Left ventricle myocardium inferior (tissue), 1 donor: Measurements from ENCODE around the gene NUP210. TPM values are rescaled to one million over a fixed set of nuclear protein-coding genes. Genes with fewer than 3 reads are reported as not detected.
"Not testable (repeated sequence)": the region's sequence is repeated elsewhere in the genome, so short reads cannot be mapped to it uniquely, and the experiment has no call there.

Source experiments
- DNase-seq: peaks from one replicate; pipeline ENCODE4 v3.0.0-alpha.2; 2020
- H3K27ac ChIP-seq: fragments of 200-600 bp; replicated peaks from 2 replicates; pipeline ENCODE4 v1.8.0; 2021
- H3K27me3 ChIP-seq: fragments of 200-600 bp; 2 replicates; pipeline ENCODE4 v1.8.0; 2021; ENCODE audit warnings: low read depth
- H3K36me3 ChIP-seq: fragments of 200-600 bp; 2 replicates; pipeline ENCODE4 v1.8.0; 2021
- H3K4me1 ChIP-seq: fragments of 200-600 bp; 2 replicates; pipeline ENCODE4 v1.8.0; 2021
- H3K4me3 ChIP-seq: fragments of 200-600 bp; 2 replicates; pipeline ENCODE4 v1.8.0; 2021; ENCODE audit warnings: mild to moderate bottlenecking, moderate library complexity
- H3K9me3 ChIP-seq: fragments of 200-600 bp; replicated peaks from 2 replicates; pipeline ENCODE4 v1.8.0; 2021
- intact Hi-C: fragments of 100-400 bp; cut with micrococcal nuclease; formaldehyde crosslinking; loops from one replicate; pipeline ENCODE4 v1.11.0; 2022
- total RNA-seq: library from RNA; stranded (reverse); fragmentation: NEBNext Ultra II Directional; extraction: Animal tissue kit (Norgen Biotek cat#: 25700); gene quantifications from one replicate; pipeline ENCODE4 v1.2.1, GENCODE V29; 2021
- TF ChIP-seq, protein P1 (sequence below): fragments of 200-600 bp; IDR thresholded peaks from 2 replicates; pipeline ENCODE4 v1.8.0; 2021; ENCODE audit warnings: antibody characterized with exemption, mild to moderate bottlenecking, borderline replicate concordance
- donor health status: DM: no; HTN: yes; CAD: no; lungs with severe emphysema.

NUP210 gene
- total RNA-seq, 1 donor from 2014 or later = 2.8 TPM

GRCh38 chr3:13433912-13434311 lies 13.8 kb upstream of the NUP210 start:
- H3K36me3 ChIP-seq = no peaks in the 10 kb centered on the region
- TF ChIP-seq, protein P1, sequence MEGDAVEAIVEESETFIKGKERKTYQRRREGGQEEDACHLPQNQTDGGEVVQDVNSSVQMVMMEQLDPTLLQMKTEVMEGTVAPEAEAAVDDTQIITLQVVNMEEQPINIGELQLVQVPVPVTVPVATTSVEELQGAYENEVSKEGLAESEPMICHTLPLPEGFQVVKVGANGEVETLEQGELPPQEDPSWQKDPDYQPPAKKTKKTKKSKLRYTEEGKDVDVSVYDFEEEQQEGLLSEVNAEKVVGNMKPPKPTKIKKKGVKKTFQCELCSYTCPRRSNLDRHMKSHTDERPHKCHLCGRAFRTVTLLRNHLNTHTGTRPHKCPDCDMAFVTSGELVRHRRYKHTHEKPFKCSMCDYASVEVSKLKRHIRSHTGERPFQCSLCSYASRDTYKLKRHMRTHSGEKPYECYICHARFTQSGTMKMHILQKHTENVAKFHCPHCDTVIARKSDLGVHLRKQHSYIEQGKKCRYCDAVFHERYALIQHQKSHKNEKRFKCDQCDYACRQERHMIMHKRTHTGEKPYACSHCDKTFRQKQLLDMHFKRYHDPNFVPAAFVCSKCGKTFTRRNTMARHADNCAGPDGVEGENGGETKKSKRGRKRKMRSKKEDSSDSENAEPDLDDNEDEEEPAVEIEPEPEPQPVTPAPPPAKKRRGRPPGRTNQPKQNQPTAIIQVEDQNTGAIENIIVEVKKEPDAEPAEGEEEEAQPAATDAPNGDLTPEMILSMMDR = no peak
- H3K27me3 ChIP-seq = peaks cover 18% of the 10 kb centered on the region
- H3K4me1 ChIP-seq = no peaks in the 10 kb centered on the region
- intact Hi-C loops = no loop called here
- no peak for DNase-seq
- H3K4me3 ChIP-seq = no peak overlapping the region
- no peak overlapping the region for H3K27ac ChIP-seq
- peaks cover 3% of the 10 kb centered on the region for H3K9me3 ChIP-seq

- H3K27me3 ChIP-seq = peaks cover 7% of the 10 kb centered on the region
- TF ChIP-seq, protein P1 = no peak
- H3K27ac ChIP-seq = no peak overlapping the region
Observed at GRCh38 chr3:13432093-13432492, 12.0 kb upstream of the NUP210 start.

GRCh38 chr3:13430411-13430875 lies 10.3 kb upstream of the NUP210 start:
- intact Hi-C loops, H3K27me3 ChIP-seq, H3K4me1 ChIP-seq, H3K9me3 ChIP-seq, DNase-seq, H3K4me3 ChIP-seq, H3K36me3 ChIP-seq, H3K27ac ChIP-seq: not testable (repeated sequence)

More at GRCh38 chr3:13432093-13432492, 12.0 kb upstream of the NUP210 start:
- H3K4me1 ChIP-seq = no peaks in the 10 kb centered on the region
- H3K4me3 ChIP-seq = no peak overlapping the region
- DNase-seq = no peak
- intact Hi-C loops = no loop called here
- H3K36me3 ChIP-seq = no peaks in the 10 kb centered on the region
- H3K9me3 ChIP-seq = peaks cover 3% of the 10 kb centered on the region

DNA sequence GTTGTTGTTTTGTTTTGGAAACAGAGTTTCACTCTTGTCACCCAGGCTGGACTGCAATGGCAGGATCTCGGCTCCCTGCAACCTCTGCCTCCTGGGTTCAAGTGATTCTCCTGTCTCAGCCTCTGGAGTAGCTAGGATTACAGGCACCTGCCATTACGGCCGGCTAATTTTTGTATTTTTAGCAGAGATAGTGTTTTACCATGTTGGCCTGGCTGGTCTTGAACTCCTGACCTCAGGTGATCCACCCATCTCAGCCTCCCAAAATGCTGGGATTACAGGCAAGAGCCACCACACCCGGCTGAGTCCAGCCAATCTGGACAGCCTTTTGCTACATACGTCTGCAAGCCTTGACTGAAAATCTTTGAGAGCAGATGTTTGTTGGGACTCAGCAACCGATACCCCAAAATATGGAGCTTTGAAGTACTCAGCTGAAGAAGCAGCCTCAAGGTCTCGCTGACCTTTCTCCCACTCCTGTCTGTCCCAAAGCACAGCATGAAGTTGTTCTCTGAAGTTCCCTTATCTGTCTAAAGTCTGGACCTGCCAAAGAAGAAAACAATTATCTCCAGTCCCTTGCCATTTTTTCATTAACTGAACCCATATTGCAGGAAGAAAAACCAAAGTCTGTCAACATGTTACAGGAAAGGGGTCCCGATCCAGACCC lies 9.6 kb upstream of the NUP210 start:
- no peak for DNase-seq
- no peaks in the 10 kb centered on the region for H3K36me3 ChIP-seq
- no peak overlapping the region for H3K4me3 ChIP-seq
- intact Hi-C loops = no loop called here
- H3K9me3 ChIP-seq = peaks cover 3% of the 10 kb centered on the region
- TF ChIP-seq, protein P1 = no peak
- H3K27me3 ChIP-seq = no peaks in the 10 kb centered on the region
- no peaks in the 10 kb centered on the region for H3K4me1 ChIP-seq
- no peak overlapping the region for H3K27ac ChIP-seq

- intact Hi-C loops, H3K27me3 ChIP-seq, DNase-seq, H3K4me3 ChIP-seq, H3K36me3 ChIP-seq, H3K27ac ChIP-seq, H3K4me1 ChIP-seq, H3K9me3 ChIP-seq: not testable (repeated sequence)
Observed at GRCh38 chr3:13428678-13429077, 8.6 kb upstream of the NUP210 start.

DNA sequence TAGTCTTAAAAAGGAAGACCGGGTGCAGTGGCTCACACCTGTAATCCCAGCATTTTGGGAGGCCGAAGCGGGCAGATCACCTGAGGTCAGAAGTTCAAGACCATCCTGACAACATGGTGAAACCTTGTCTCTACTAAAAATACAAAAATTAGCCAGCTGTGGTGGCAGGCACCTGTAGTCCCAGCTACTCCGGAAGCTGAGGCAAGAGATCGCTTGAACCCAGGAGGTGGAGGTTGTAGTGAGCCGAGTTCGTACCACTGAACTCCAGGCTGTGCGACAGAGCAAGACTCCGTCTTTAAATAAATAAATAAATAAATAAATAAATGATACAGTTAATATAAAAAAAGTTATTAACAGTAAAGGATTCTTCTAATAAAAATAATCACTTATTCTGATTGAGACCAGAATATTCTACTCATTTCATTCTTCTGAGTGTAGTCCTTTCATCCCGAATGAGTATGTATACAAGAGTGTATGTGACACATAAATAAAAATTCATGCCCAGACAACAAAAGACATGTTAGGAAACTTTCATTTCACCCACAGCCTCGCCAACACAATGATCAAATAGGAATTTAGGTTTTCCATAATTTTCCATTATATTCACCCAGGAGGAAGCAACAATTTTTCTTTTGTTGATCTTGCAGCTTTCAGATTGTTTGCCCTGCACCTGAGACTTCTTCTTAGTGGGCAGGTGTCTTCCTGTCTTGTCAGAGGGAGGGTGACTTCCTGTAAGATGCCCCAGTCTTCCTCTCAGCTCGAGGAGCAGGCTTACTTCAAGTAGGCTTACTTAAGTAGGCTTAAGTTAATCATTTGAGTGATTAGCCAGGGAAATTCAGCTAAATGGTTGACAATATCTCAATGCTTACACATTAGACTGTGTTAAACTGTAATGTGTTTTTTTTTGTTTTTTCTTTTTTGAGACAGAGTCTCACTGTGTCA lies 7.8 kb upstream of the NUP210 start:
- Histone ChIP-seq H3K9me3 (peaks cover 3% of the 10 kb centered on the region), H3K36me3 (no peaks in the 10 kb centered on the region), H3K4me3 (no peak overlapping the region), H3K27me3 (no peaks in the 10 kb centered on the region), H3K4me1 (no peaks in the 10 kb centered on the region), H3K27ac (no peak overlapping the region)
- intact Hi-C loops = no loop called here
- DNase-seq = no peak
- TF ChIP-seq, protein P1 = no peak
